AG08396 (cell line): ENCODE data around the gene TRIM24.
A peak's percentile ranks its signal among the peaks of the same experiment; 100 is the strongest.
"Not testable (repeated sequence)": the region's sequence is repeated elsewhere in the genome, so short reads cannot be mapped to it uniquely, and the experiment has no call there.

Experiments
- DNase-seq: peaks from one replicate; pipeline ENCODE4 v3.0.0; 2012; ENCODE audit warnings: low spot score, mixed read lengths

The TRIM24 gene

DNA sequence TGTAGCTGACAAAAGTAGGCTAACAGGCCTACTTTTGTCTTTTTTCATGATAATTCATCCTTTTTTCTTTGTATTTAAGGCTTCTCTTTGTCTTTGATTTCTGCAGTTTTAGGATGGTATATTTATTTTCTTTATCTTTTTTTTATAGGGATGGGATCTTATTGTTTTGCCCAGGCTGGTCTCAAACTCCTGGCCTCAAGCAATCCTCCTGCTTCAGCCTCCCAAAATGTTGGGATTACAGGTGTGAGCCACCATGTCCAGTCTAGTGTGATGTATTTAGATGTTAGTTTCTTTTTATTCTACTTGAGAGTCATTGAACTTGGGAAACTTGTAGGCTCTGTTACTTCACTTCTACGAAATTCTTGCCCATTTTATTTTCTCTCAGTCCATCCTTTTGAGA lies 35.4 kb downstream of the TRIM24 start:
- no peak for DNase-seq

GRCh38 chr7:138499340-138499739 lies 39.3 kb downstream of the TRIM24 start:
- no peak for DNase-seq

DNA sequence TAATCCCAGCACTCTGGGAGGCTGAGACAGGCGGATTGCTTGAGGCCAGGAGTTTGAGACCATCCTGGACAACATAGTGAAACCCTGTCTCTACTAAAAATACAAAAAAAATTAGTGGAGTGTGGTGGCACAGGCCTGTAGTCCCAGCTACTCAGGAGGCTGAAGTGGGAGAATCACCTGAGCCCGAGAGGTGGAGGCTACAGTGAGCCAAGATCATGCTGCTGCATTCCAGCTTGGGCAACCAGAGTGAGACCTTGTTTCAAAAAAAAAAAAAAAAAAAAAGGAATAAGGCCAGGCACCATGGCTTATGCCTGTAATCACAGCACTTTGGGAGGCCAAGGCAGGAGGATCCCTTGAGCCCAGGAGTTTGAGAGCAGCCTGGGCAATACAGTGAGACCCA lies 40.2 kb downstream of the TRIM24 start:
- not testable (repeated sequence) for DNase-seq

DNA sequence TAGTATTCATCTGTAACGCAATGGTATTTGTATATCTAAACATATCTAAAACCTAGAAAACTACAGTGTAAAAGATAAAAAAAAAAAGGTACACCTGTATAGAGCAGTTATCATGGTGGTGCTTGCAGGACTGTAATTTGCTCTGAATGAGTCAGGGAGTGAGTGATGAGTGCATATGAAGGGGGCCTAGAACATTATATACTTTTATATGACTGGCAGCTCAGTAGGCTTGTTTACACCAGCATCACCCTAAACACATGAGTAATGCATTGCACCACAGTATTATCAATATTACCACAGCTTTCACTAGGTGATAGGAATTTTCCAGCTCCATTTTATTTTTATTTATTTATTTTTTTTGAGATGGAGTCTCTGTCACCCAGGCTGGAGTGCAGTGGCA lies 40.8 kb downstream of the TRIM24 start:
- DNase-seq: no peak

- no peak for DNase-seq
Measured at GRCh38 chr7:138502023-138502767, 42.1 kb downstream of the TRIM24 start.

GRCh38 chr7:138505361-138505873 lies 45.4 kb downstream of the TRIM24 start:
- DNase-seq: no peak

GRCh38 chr7:138506764-138507163 lies 46.7 kb downstream of the TRIM24 start:
- DNase-seq: no peak

GRCh38 chr7:138510003-138510402 lies 49.9 kb downstream of the TRIM24 start:
- DNase-seq: no peak

GRCh38 chr7:138512092-138512858 lies 52.2 kb downstream of the TRIM24 start:
- DNase-seq: no peak

DNA sequence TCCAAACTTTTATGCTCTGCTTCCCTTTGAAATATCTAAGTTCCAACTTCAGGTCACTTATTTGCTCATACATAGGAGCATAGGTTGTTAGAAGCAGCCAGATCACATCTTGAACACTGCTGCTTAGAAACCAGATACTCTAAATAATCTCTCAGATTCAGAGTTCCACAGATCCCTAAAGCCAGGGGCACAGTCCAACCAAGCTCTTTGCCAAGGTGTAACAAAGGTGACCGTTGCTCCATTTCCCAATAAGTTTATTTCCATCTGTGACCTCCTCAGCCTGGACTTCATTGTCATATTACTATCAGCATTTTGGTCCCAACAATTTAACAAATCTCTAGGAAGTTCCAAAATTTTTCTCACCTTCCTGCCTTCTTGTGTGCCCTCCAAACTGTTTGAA lies 52.8 kb downstream of the TRIM24 start:
- DNase-seq: no peak

- DNase-seq: no peak
Measured at GRCh38 chr7:138513344-138513871, 53.3 kb downstream of the TRIM24 start.

DNA sequence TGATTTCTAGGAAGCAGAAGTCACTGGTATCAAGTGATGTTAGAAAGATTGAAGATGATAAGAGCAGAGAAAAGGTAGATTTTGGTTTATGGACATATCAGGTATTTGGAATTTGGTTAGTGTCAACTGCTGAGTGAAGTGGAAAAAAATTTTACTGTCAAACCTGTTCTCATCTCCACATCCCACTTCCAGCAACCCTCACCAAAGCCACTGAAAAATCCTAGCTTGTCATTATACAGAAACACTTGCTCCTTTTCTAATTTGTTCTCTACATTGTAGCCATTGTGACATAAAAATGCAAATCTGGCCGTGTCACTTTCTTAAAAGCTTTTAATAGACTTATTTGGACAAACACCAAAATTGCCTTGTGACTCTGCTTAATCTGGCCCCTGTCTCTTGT lies 54.0 kb downstream of the TRIM24 start:
- DNase-seq: no peak

DNA sequence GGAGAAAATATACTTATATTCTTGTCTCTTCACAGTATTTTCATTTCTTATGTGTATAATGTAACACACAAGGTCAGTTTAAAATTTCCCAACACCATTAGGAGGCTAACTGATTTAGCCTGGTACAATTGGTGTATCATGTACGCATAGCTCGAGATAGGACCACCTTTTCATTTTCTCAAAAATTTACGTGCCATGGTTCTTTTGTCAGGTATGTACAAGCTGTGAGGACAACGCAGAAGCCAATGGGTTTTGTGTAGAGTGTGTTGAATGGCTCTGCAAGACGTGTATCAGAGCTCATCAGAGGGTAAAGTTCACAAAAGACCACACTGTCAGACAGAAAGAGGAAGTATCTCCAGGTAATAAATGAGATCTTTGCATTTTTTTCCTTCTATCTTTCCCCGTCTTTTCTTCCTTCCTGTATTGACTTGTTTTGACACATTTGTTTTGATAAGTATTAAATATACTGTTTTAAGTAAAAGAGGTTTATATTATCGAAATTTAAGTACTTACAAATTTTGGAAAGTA lies 55.0 kb downstream of the TRIM24 start:
- no peak for DNase-seq

GRCh38 chr7:138519061-138519798 lies 59.2 kb downstream of the TRIM24 start:
- DNase-seq: no peak

GRCh38 chr7:138520742-138521141 lies 60.7 kb downstream of the TRIM24 start:
- DNase-seq: no peak

GRCh38 chr7:138521837-138522461 lies 61.9 kb downstream of the TRIM24 start:
- no peak for DNase-seq

DNA sequence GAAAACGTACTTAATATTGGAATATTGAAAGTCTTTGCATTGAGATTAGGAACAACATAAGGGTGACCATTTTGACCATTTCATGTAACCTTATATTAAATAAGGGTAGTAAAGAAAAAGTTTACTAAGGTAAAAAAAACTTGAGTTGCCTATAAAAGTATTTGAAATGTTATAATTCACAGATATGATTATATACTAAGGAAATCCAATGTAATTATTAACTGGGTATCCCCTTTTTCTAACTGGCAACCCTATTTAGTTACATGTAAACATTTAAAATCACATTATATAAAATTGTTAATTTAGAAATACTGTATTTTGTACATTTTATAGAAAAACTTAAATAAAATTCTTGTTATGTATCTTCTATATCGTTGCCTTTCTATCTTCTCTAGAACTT lies 64.2 kb downstream of the TRIM24 start:
- no peak for DNase-seq

DNA sequence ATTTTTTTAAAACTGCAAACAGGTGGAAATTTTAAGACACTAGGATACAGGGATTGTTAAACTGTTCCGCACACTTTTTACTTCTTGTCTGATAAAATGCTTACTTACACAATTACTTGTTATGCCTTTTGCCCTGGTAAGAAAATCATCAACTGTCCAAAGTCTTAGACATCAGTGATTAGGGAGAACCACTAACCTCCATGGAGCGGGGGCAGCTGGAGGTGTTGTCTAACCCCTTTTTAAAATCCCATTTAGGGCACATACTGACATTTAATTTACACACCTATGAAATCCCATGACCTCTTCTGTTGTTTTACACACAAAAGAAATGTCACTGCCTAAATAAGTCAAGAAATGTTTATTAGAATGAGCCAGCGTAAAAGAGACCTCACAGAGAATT lies 65.7 kb downstream of the TRIM24 start:
- DNase-seq: no peak

- DNase-seq: no peak
Measured at GRCh38 chr7:138527746-138528223, 67.7 kb downstream of the TRIM24 start.

DNA sequence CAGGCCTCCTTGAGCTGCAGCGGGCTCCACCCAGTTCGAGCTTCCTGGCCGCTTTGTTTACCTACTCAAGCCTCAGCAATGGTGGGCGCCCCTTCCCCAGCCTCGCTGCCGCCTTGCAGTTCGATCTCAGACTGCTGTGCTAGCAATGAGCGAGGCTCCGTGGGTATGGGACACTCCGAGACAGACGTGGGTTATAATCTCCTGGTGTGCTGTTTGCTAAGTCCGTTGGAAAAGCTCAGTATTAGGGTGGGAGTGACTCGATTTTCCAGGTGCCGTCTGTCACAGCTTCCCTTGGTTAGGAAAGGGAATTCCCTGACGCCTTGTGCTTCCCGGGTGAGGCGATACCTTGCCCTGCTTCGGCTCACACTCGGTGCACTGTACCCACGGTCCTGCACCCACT lies 76.8 kb downstream of the TRIM24 start:
- not testable (repeated sequence) for DNase-seq

DNA sequence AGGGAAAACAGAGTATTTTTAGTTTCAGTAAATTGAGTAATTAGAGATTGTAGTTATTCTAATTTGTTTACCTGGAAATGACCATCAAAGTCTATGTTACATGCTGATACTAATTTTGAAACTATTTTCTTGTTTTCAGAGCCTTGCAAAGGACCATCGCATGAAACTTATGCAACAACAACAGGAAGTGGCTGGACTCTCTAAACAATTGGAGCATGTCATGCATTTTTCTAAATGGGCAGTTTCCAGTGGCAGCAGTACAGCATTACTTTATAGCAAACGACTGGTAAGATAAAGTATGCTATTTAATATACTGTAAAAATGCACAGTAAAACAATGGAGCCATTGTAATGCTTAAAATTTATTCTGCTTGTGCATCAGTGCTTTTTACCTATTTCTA lies 78.5 kb downstream of the TRIM24 start:
- DNase-seq: peak; percentile 56
